Progenitor cell of endocrine pancreas (in vitro differentiated cells): ENCODE measurements around the gene UBL3. TPM values are rescaled to one million over a fixed set of nuclear protein-coding genes. Genes with fewer than 3 reads are reported as not detected.

Source experiments
- DNase-seq: peaks from one replicate; pipeline ENCODE4 v3.0.0; 2021; ENCODE audit warnings: low spot score; ENCODE audit not compliant: unreplicated experiment
- H3K27ac Mint-ChIP-seq: 2 replicates; pipeline ENCODE4 v1.8.0; 2021; ENCODE audit warnings: mild to moderate bottlenecking, moderate library complexity, mixed read lengths
- H3K27me3 Mint-ChIP-seq: 2 replicates; pipeline ENCODE4 v1.8.0; 2021; ENCODE audit warnings: mixed read lengths
- H3K36me3 Mint-ChIP-seq: 2 replicates; pipeline ENCODE4 v1.8.0; 2022; ENCODE audit warnings: mixed read lengths; ENCODE audit not compliant: insufficient read depth
- H3K4me1 Mint-ChIP-seq: 2 replicates; pipeline ENCODE4 v1.8.0; 2021; ENCODE audit warnings: low read depth, mixed read lengths
- H3K4me3 Mint-ChIP-seq: 2 replicates; pipeline ENCODE4 v1.8.0; 2021; ENCODE audit warnings: low read depth, mild to moderate bottlenecking, moderate library complexity, mixed read lengths
- H3K9me3 Mint-ChIP-seq: 2 replicates; pipeline ENCODE4 v1.8.0; 2021; ENCODE audit warnings: low read depth, mixed read lengths
- total RNA-seq: library from RNA; stranded (reverse); gene quantifications from 2 replicates; pipeline ENCODE4 v1.2.1, GENCODE V29; 2021
- TF ChIP-seq, protein P1 (sequence below): fragments of 200-600 bp; sonication (generic); IDR thresholded peaks from one replicate; pipeline ENCODE4 v1.5.0; 2021; ENCODE audit warnings: antibody characterized with exemption, mild to moderate bottlenecking; ENCODE audit not compliant: unreplicated experiment

Gene UBL3
- total RNA-seq, 1 donor from 2014 or later: 36.0 TPM

DNA sequence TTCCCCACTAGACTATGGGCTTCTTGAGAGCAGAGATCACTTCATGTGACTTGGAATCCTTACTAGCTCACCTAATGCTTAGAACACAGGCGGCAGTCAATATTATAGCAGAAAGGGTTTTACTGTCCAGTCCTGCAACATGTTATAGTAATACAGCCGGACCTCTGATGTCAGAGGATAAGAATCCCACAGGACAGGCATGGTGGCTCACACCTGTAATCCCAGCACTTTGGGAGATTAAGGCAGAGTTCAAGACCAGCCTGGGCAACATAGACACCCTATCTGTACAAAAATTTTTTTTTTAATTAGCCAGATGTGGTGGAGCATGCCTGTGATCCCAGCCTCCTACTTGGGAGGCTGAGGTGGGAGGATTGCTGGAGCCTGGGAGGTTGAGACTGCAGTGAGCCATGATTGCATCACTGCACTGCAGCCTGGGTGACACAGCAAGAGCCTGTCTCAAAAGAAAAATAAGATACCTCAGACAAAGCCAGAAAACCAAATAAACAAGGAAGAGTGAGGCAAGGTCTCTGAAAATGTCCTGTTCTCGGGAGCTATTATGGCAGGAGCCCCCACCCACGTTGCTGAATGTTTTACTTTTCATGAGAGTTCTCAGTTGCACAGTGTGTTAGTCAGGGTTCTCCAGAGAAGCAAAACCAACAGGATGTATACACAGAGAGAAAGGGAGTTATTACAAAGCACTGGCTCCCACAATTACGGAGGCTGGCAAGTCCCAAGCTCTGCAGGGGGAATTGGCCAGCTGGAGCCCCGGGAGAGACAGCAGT is 100.8 kb downstream of the UBL3 start:
- Mint-ChIP-seq H3K27ac (peak overlapping the region; percentile 47), H3K36me3 (no peaks in the 10 kb centered on the region), H3K4me1 (peaks cover 4% of the 10 kb centered on the region), H3K4me3 (no peak overlapping the region), H3K27me3 (peaks cover 9% of the 10 kb centered on the region), H3K9me3 (no peaks in the 10 kb centered on the region)
- no peak for DNase-seq
- TF ChIP-seq, protein P1, sequence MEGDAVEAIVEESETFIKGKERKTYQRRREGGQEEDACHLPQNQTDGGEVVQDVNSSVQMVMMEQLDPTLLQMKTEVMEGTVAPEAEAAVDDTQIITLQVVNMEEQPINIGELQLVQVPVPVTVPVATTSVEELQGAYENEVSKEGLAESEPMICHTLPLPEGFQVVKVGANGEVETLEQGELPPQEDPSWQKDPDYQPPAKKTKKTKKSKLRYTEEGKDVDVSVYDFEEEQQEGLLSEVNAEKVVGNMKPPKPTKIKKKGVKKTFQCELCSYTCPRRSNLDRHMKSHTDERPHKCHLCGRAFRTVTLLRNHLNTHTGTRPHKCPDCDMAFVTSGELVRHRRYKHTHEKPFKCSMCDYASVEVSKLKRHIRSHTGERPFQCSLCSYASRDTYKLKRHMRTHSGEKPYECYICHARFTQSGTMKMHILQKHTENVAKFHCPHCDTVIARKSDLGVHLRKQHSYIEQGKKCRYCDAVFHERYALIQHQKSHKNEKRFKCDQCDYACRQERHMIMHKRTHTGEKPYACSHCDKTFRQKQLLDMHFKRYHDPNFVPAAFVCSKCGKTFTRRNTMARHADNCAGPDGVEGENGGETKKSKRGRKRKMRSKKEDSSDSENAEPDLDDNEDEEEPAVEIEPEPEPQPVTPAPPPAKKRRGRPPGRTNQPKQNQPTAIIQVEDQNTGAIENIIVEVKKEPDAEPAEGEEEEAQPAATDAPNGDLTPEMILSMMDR: no peak

DNA sequence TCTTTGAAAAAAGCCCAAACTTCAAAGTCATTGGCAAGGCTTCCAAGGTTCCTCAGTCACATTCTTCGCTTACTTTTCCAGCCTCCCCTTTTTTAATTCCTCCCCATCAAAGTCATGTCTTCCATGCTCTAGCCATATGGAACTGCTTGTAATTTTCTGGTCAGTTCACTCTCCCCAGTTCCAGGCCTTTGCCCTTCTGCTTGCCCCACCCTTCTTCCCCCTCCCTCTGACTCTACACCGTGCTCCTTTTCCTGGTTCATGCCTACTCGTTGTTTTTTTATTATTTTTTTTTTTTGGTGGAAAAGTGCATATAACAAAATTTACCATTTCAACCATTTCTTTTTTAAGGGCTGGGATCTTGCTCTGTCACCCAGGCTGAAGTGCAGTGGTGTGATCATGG is 102.3 kb downstream of the UBL3 start:
- no peak overlapping the region for H3K27ac Mint-ChIP-seq
- no peak overlapping the region for H3K4me3 Mint-ChIP-seq
- peaks cover 9% of the 10 kb centered on the region for H3K4me1 Mint-ChIP-seq
- H3K36me3 Mint-ChIP-seq: no peaks in the 10 kb centered on the region
- peaks cover 16% of the 10 kb centered on the region for H3K27me3 Mint-ChIP-seq
- TF ChIP-seq, protein P1: no peak
- no peaks in the 10 kb centered on the region for H3K9me3 Mint-ChIP-seq
- DNase-seq: no peak

DNA sequence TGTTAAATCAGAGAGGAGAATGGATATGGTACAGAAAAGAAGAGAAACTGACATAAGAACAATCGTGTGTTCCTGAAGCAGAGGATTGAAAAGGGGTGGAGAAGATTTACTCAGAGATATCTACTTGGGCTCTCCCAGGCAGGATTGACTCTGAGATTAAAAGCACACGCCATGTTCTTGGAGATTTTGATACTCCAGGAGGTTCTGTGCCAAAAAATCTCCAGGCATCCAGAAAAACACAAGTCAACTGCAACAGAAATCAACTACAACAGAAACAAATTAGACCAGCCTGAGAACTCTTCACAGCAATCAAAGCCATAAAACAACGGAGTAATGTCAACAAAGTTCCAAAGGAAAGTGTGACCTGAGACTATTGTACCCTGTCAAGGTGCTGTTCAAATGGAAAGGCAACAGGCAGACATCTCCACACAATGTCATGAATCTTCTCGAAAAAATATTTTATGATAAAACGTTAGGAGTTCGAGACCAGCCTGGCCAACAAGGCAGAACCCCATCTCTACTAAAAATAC is 104.2 kb downstream of the UBL3 start:
- no peak for DNase-seq
- peaks cover 16% of the 10 kb centered on the region for H3K27me3 Mint-ChIP-seq
- TF ChIP-seq, protein P1: no peak
- H3K27ac Mint-ChIP-seq: no peak overlapping the region
- no peak overlapping the region for H3K4me3 Mint-ChIP-seq
- H3K4me1 Mint-ChIP-seq: peaks cover 10% of the 10 kb centered on the region
- H3K9me3 Mint-ChIP-seq: no peaks in the 10 kb centered on the region
- no peaks in the 10 kb centered on the region for H3K36me3 Mint-ChIP-seq

DNA sequence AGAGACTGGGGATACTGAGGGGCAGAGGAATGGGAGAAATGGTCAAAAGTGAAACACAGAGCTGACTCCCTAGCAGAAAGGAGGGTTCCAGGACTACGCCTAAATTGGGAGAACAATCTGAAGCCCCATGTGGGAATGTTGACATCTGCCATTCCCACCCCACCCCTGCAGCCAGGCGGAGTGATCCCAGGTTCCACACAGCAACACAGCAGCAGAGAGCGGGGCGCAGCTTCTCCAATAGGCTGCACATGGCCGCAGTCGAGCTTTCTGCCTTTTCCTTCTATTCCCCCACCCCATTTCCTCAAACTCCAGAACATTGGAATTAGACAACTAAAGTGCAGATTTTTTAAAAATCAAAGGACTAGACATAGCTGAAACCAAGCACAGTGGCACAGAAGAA is 104.7 kb downstream of the UBL3 start:
- H3K36me3 Mint-ChIP-seq: no peaks in the 10 kb centered on the region
- H3K9me3 Mint-ChIP-seq: no peaks in the 10 kb centered on the region
- H3K4me3 Mint-ChIP-seq: no peak overlapping the region
- H3K27ac Mint-ChIP-seq: no peak overlapping the region
- H3K4me1 Mint-ChIP-seq: peaks cover 10% of the 10 kb centered on the region
- DNase-seq: no peak
- H3K27me3 Mint-ChIP-seq: peaks cover 16% of the 10 kb centered on the region
- TF ChIP-seq, protein P1: no peak

DNA sequence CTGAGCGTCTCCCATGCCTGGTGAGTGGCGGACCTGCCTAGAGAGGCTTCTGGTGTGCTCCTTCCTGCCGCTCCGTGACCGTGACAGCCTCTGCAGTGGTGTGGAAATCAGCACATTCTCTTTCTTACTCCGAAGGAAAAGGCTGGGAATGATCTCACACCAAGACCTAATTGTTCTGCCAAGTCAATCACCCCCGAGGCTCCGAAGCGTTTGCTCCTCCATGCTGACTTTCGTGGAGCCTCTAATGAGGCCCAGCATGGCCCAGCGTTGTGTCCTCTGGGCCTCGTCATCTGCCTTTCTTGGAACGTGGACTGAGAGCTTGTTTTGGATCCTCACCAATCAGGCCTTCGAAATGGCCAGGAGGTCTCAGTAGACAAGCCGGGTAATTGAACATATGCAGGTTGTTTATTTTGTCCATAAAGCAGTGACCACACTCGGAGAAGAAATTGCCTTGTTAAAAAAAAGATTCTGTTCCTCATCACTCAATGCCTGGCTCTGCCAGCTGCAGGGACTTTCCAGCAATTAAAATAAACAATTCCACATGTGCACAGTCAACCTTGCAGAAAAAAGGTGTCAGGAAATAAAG is 107.1 kb downstream of the UBL3 start:
- no peak for DNase-seq
- Mint-ChIP-seq H3K36me3 (no peaks in the 10 kb centered on the region), H3K27ac (no peak overlapping the region), H3K4me3 (no peak overlapping the region), H3K9me3 (no peaks in the 10 kb centered on the region), H3K27me3 (peaks cover 16% of the 10 kb centered on the region), H3K4me1 (peaks cover 10% of the 10 kb centered on the region)
- TF ChIP-seq, protein P1: no peak
